HG03064 (cell line): Measurements from ENCODE around the gene INS.

Source experiments
- ATAC-seq: cut with Tn5 transposase; IDR thresholded peaks from one replicate; pipeline ENCODE4 v1.9.1; 2021; ENCODE audit warnings: low read depth; ENCODE audit not compliant: unreplicated experiment

Gene INS

GRCh38 chr11:2149864-2150847, 10.9 kb downstream of the INS start:
- ATAC-seq: no peak

- ATAC-seq: no peak
Observed at GRCh38 chr11:2149460-2149859, 11.5 kb downstream of the INS start.

GRCh38 chr11:2148595-2148994, 12.4 kb downstream of the INS start:
- ATAC-seq: no peak

- ATAC-seq: no peak
Observed at GRCh38 chr11:2147391-2147790, 13.6 kb downstream of the INS start.

- ATAC-seq: no peak
Observed at GRCh38 chr11:2146051-2146450, 15.0 kb downstream of the INS start.

GRCh38 chr11:2144544-2145248, 16.3 kb downstream of the INS start:
- no peak for ATAC-seq

GRCh38 chr11:2143799-2144543, 17.0 kb downstream of the INS start:
- ATAC-seq: no peak

- no peak for ATAC-seq
Observed at GRCh38 chr11:2143477-2143798, 17.6 kb downstream of the INS start.

GRCh38 chr11:2142762-2143202, 18.2 kb downstream of the INS start:
- no peak for ATAC-seq

GRCh38 chr11:2142300-2142759, 18.7 kb downstream of the INS start:
- no peak for ATAC-seq

GRCh38 chr11:2140411-2141400, 20.3 kb downstream of the INS start:
- no peak for ATAC-seq

- ATAC-seq: no peak
Observed at GRCh38 chr11:2139621-2140337, 21.2 kb downstream of the INS start.

- ATAC-seq: no peak
Observed at GRCh38 chr11:2139123-2139521, 21.9 kb downstream of the INS start, which contains the start of gene IGF2. IGF2 (minus strand) TSS chr11:2139389; CDS start chr11:2135523, 3,866 bp downstream.

- ATAC-seq: no peak
Observed at GRCh38 chr11:2138431-2139122, 22.4 kb downstream of the INS start.

- no peak for ATAC-seq
Observed at GRCh38 chr11:2138068-2138430, 23.0 kb downstream of the INS start.

GRCh38 chr11:2137202-2138067, 23.6 kb downstream of the INS start:
- ATAC-seq: no peak

GRCh38 chr11:2136952-2137201, 24.1 kb downstream of the INS start:
- ATAC-seq: no peak
